Measurements from ENCODE around the gene PPP2R5E. TPM values are rescaled to one million over a fixed set of nuclear protein-coding genes. Genes with fewer than 3 reads are reported as not detected.

The PPP2R5E gene
- total RNA-seq, 1 experiment from 2014 or later = 47.2 TPM

DNA sequence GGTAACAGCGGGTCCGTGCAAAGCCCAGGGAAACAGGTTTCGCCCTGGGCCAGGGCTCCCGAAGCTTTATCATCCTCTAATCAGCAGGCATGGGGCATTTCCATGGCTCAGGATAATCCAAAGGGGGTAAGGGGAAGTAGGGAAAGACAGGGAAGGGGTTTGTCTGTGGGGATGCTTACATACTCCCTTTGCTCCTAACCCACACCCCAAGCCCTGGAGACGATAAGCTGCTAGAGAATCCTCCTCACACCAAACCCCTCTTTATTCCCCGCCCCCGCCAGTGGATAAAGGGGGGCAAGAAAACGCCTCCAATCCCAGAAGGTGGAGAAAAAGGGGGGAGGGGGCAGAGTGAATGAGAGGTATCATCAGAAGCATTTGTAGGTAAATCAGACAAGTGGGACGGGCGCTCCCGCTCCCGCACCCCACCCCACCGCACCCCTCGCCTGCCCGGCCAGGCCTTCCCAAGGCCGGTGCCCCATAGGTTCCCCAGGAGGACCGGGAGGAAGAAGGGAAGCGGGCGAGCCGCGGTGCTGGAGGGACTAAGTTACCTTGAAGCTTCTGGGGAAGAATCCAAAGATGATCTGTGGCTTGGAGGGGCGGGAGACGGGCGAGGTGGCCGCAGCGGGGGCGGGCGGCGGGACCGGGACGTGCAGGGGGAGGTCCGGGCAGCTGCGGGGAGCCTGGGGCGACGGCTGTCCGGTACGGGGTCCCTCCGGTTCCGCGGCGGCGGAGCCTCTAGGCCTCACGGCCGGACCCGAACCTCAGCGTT, 762 bp downstream of the PPP2R5E start:
- ChIA-PET POLR2A (interaction anchor here (0.5 to 0.7 kb wide), 2 partner anchors 12 to 99 kb away, joined by 4 to 8 read pairs; partner anchors contain the start of gene WDR89), CTCF (interaction anchor here (1.4 kb wide), 1 partner anchor 153 kb away, joined by 4 read pairs; no protein-coding TSS in a partner anchor)
- no peak for TF ChIP-seq TCF7L2 (IDR thresholded peaks at IDR 0.05; ENCODE audit: low read depth, low read length)
- TF ChIP-seq REST (IDR thresholded peaks at IDR 0.05; ENCODE audit: insufficient read depth in 1 of 2, low read depth in 2 of 2, low read length in 1 of 2) = no peak
- no peak for TF ChIP-seq SIN3A (IDR thresholded peaks at IDR 0.05; ENCODE audit: borderline replicate concordance, insufficient read depth, low read depth, low read length)
- TF ChIP-seq, protein P1, sequence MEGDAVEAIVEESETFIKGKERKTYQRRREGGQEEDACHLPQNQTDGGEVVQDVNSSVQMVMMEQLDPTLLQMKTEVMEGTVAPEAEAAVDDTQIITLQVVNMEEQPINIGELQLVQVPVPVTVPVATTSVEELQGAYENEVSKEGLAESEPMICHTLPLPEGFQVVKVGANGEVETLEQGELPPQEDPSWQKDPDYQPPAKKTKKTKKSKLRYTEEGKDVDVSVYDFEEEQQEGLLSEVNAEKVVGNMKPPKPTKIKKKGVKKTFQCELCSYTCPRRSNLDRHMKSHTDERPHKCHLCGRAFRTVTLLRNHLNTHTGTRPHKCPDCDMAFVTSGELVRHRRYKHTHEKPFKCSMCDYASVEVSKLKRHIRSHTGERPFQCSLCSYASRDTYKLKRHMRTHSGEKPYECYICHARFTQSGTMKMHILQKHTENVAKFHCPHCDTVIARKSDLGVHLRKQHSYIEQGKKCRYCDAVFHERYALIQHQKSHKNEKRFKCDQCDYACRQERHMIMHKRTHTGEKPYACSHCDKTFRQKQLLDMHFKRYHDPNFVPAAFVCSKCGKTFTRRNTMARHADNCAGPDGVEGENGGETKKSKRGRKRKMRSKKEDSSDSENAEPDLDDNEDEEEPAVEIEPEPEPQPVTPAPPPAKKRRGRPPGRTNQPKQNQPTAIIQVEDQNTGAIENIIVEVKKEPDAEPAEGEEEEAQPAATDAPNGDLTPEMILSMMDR (IDR thresholded peaks at IDR 0.05) = no peak
- TF ChIP-seq POLR2AphosphoS5 (IDR thresholded peaks at IDR 0.05; ENCODE audit: low read depth, low read length) = no peak
- Histone ChIP-seq H3K27ac (ENCODE audit: low read length) (peak overlapping the region; percentile 77), H3K9me3 (ENCODE audit: control insufficient read depth, insufficient read depth, low read depth, low read length) (no peaks in the 10 kb centered on the region), H3K36me3 (ENCODE audit: control insufficient read depth, insufficient read depth, low read length) (peaks cover 9% of the 10 kb centered on the region), H3K27me3 (ENCODE audit: control insufficient read depth, insufficient read depth, low read length) (no peaks in the 10 kb centered on the region), H3K4me1 (ENCODE audit: control insufficient read depth, insufficient read depth, low read length) (peaks cover 7% of the 10 kb centered on the region), H3K4me3 (ENCODE audit: low read depth in 2 of 2, low read length in 2 of 2) (peak overlapping the region; percentile 87 to 91)
- ATAC-seq (peak; percentile 42), DNase-seq (ENCODE audit: low read depth, low spot score) (no peak)
- in situ Hi-C loops (cut with HindIII; ENCODE audit: low pct_unique_long_range_greater_than_20kb, low sequenced_read_pairs) = no loop called here
- intact Hi-C loops (cut with micrococcal nuclease; ENCODE audit: unreplicated experiment) = loop anchor here (10.0 kb wide), 1 partner anchor 148 kb away; no protein-coding TSS in a partner anchor
- BruUV-seq (replicated peaks) = no TSS peak

DNA sequence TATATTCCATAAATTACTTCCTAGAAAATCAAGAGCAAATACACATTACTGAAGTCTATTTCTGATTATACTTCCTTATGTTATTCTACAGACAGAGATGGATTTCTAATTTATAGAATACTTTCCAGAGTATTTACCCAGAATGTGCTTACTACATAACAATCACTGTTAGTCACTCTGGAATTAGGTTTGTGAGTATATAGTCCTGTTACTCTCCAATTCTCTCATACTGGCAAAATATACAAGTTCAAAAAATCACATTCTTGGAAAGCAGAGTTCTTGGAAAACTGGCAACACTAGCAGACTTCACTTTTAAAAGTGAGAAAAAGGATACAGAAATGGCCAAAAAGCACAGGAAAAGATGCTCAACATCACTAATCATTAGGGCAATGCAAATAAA, 7.3 kb downstream of the PPP2R5E start:
- ChIA-PET POLR2A (no interaction called here), CTCF (no interaction called here)
- Histone ChIP-seq H3K27me3 (ENCODE audit: control insufficient read depth, insufficient read depth, low read length) (no peaks in the 10 kb centered on the region), H3K4me3 (ENCODE audit: low read depth in 2 of 2, low read length in 2 of 2) (no peak overlapping the region), H3K36me3 (ENCODE audit: control insufficient read depth, insufficient read depth, low read length) (peaks cover 23% of the 10 kb centered on the region), H3K9me3 (ENCODE audit: control insufficient read depth, insufficient read depth, low read depth, low read length) (no peaks in the 10 kb centered on the region), H3K4me1 (ENCODE audit: control insufficient read depth, insufficient read depth, low read length) (no peaks in the 10 kb centered on the region; the same call in 1 of the 2 replicates), H3K27ac (ENCODE audit: low read length) (no peak overlapping the region)
- no TSS peak for BruUV-seq (replicated peaks)
- TF ChIP-seq POLR2AphosphoS5 (IDR thresholded peaks at IDR 0.05; ENCODE audit: low read depth, low read length) = no peak
- TF ChIP-seq, protein P1 (IDR thresholded peaks at IDR 0.05) = no peak
- no peak for TF ChIP-seq REST (IDR thresholded peaks at IDR 0.05; ENCODE audit: insufficient read depth in 1 of 2, low read depth in 2 of 2, low read length in 1 of 2)
- no peak for TF ChIP-seq SIN3A (IDR thresholded peaks at IDR 0.05; ENCODE audit: borderline replicate concordance, insufficient read depth, low read depth, low read length)
- no peak for TF ChIP-seq TCF7L2 (IDR thresholded peaks at IDR 0.05; ENCODE audit: low read depth, low read length)
- no peak for ATAC-seq
- in situ Hi-C loops (cut with HindIII; ENCODE audit: low pct_unique_long_range_greater_than_20kb, low sequenced_read_pairs) = no loop called here
- no peak for DNase-seq (ENCODE audit: low read depth, low spot score)
- intact Hi-C loops (cut with micrococcal nuclease; ENCODE audit: unreplicated experiment) = no loop called here
